ENCODE results near the gene RNF5. TPM values are rescaled to one million over a fixed set of nuclear protein-coding genes. Genes with fewer than 3 reads are reported as not detected.

Gene RNF5
- polyA plus RNA-seq, 1 of the 3 experiments (the other 2 are of a cell fraction): 110 TPM

GRCh38 chr6:32202186-32202585, 24.0 kb downstream of the RNF5 start (continued):
- TF ChIP-seq RAD21 (IDR thresholded peaks at IDR 0.05; ENCODE audit: low read length): no peak
- TF ChIP-seq, protein P1, sequence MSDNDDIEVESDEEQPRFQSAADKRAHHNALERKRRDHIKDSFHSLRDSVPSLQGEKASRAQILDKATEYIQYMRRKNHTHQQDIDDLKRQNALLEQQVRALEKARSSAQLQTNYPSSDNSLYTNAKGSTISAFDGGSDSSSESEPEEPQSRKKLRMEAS (IDR thresholded peaks at IDR 0.05; ENCODE audit: low read depth): no peak
- TF ChIP-seq TAF1 (IDR thresholded peaks at IDR 0.05; ENCODE audit: borderline replicate concordance, low read depth, low read length): no peak
- no peak for TF ChIP-seq EZH2phosphoT487 (IDR thresholded peaks at IDR 0.05; ENCODE audit: borderline replicate concordance, low read depth)
- no peak for TF ChIP-seq RFX5 (IDR thresholded peaks at IDR 0.05; ENCODE audit: low read length)
- no peak for TF ChIP-seq FOSL2 (IDR thresholded peaks at IDR 0.05; ENCODE audit: borderline replicate concordance, low read depth)
- TF ChIP-seq, protein P2, sequence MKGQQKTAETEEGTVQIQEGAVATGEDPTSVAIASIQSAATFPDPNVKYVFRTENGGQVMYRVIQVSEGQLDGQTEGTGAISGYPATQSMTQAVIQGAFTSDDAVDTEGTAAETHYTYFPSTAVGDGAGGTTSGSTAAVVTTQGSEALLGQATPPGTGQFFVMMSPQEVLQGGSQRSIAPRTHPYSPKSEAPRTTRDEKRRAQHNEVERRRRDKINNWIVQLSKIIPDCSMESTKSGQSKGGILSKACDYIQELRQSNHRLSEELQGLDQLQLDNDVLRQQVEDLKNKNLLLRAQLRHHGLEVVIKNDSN (IDR thresholded peaks at IDR 0.05; ENCODE audit: borderline replicate concordance, low read depth): no peak
- no peak for TF ChIP-seq FOXM1 (IDR thresholded peaks at IDR 0.05; ENCODE audit: low read depth)
- TF ChIP-seq, protein P3, sequence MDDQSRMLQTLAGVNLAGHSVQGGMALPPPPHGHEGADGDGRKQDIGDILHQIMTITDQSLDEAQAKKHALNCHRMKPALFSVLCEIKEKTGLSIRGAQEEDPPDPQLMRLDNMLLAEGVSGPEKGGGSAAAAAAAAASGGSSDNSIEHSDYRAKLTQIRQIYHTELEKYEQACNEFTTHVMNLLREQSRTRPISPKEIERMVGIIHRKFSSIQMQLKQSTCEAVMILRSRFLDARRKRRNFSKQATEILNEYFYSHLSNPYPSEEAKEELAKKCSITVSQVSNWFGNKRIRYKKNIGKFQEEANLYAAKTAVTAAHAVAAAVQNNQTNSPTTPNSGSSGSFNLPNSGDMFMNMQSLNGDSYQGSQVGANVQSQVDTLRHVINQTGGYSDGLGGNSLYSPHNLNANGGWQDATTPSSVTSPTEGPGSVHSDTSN (IDR thresholded peaks at IDR 0.05): no peak

DNA sequence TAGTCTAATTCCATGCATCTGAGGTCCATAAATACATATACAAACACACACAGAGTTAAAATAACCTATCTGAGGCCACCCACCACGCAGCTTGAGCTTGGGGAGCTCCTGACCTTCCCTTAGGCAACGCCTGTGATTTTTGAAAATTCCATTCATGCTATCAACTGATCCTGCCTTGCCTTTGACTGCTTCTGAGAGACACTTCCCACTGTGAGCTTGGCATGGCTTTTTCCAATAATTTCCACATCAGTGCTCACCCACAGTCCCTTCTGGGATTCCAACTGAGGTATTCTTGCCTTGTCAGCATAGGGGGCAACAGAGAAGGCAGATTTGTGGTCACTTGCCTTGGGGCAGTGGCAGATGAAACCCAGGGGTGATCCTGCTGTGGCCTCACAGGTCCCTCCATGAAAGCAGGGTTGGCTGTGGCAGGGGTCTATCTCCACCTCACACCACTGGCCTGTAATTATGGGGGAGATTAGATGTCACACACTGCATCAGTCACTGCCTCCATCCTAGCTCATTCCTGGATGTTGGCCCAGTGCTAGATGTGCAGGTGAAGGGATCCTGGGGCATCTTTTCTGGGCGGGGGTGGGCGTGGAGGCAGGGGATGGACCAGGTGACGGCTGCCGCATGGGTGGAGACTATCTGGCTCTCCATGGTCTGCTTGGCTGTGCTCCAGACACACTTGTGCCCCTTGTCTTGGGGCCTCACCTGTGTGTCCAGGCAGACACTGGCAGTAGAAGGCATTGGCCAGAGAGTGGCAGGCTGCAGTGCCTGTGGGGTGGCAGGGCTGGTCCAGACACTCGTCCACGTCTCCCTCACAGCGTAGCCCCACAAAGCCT, 25.4 kb downstream of the RNF5 start:
- H3K9ac ChIP-seq: no peak overlapping the region
- CTCF ChIA-PET: interaction anchor here (0.9 kb wide), 1 partner anchor 42 kb away, joined by 3 read pairs; no protein-coding TSS in a partner anchor

More for the DNA sequence above, 25.4 kb downstream of the RNF5 start:
- DNase-seq: no peak
- no peak overlapping the region for H3K4me3 ChIP-seq (ENCODE audit: low read depth in 2 of 2, low read length in 1 of 2)
- H3K4me2 ChIP-seq: no peak overlapping the region
- H3K9me3 ChIP-seq: no peaks in the 10 kb centered on the region
- H3K27me3 ChIP-seq (ENCODE audit: insufficient read depth): peaks cover 23% of the 10 kb centered on the region; the same call in 1 of the 2 replicates
- H2AFZ ChIP-seq (ENCODE audit: low read depth): no peak overlapping the region
- no peak for TF ChIP-seq EZH2phosphoT487 (IDR thresholded peaks at IDR 0.05; ENCODE audit: borderline replicate concordance, low read depth)
- TF ChIP-seq MXI1 (IDR thresholded peaks at IDR 0.05; ENCODE audit: low read depth, low read length): no peak
- TF ChIP-seq FOXJ3 (CRISPR knock-in tag; IDR thresholded peaks at IDR 0.05): no peak
- no peak for TF ChIP-seq EP300 (IDR thresholded peaks at IDR 0.05; ENCODE audit: borderline replicate concordance in 1 of 2, low read depth in 1 of 2, low read length in 1 of 2)
- no peak for TF ChIP-seq MEF2A (IDR thresholded peaks at IDR 0.05; ENCODE audit: borderline replicate concordance, low read depth)
- no peak for TF ChIP-seq IRF3 (IDR thresholded peaks at IDR 0.05; ENCODE audit: low read depth, low read length)
- no peak for TF ChIP-seq TAF1 (IDR thresholded peaks at IDR 0.05; ENCODE audit: borderline replicate concordance, low read depth, low read length)
- no peak for TF ChIP-seq GATA2 (CRISPR knock-in tag; IDR thresholded peaks at IDR 0.05)
- TF ChIP-seq, protein P4, sequence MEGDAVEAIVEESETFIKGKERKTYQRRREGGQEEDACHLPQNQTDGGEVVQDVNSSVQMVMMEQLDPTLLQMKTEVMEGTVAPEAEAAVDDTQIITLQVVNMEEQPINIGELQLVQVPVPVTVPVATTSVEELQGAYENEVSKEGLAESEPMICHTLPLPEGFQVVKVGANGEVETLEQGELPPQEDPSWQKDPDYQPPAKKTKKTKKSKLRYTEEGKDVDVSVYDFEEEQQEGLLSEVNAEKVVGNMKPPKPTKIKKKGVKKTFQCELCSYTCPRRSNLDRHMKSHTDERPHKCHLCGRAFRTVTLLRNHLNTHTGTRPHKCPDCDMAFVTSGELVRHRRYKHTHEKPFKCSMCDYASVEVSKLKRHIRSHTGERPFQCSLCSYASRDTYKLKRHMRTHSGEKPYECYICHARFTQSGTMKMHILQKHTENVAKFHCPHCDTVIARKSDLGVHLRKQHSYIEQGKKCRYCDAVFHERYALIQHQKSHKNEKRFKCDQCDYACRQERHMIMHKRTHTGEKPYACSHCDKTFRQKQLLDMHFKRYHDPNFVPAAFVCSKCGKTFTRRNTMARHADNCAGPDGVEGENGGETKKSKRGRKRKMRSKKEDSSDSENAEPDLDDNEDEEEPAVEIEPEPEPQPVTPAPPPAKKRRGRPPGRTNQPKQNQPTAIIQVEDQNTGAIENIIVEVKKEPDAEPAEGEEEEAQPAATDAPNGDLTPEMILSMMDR (IDR thresholded peaks at IDR 0.05): no peak
- TF ChIP-seq FOSL2 (IDR thresholded peaks at IDR 0.05; ENCODE audit: borderline replicate concordance, low read depth): no peak
- no peak for TF ChIP-seq RFX5 (IDR thresholded peaks at IDR 0.05; ENCODE audit: low read length)
- TF ChIP-seq ELF1 (IDR thresholded peaks at IDR 0.05): no peak
- no peak for TF ChIP-seq USF2 (IDR thresholded peaks at IDR 0.05; ENCODE audit: borderline replicate concordance, low read depth, low read length)
- no peak for TF ChIP-seq GABPA (IDR thresholded peaks at IDR 0.05; ENCODE audit: low read depth)
- TF ChIP-seq NRF1 (IDR thresholded peaks at IDR 0.05; ENCODE audit: low read depth, low read length): no peak
- TF ChIP-seq TCF12 (IDR thresholded peaks at IDR 0.05): no peak
- no peak for TF ChIP-seq NFIC (IDR thresholded peaks at IDR 0.05; ENCODE audit: borderline replicate concordance)
- no peak for TF ChIP-seq RAD21 (IDR thresholded peaks at IDR 0.05; ENCODE audit: low read length)
- H3K79me2 ChIP-seq (ENCODE audit: insufficient read depth): no peaks in the 10 kb centered on the region
- no peaks in the 10 kb centered on the region for H4K20me1 ChIP-seq (ENCODE audit: insufficient read depth)
- H3K36me3 ChIP-seq (replicated peaks in 1 of 2; ENCODE audit: control insufficient read depth in 1 of 2, insufficient read depth in 2 of 2, low read length in 1 of 2): no peaks in the 10 kb centered on the region
- H3K9me2 ChIP-seq: no peaks in the 10 kb centered on the region
- no peaks in the 10 kb centered on the region for H3F3A ChIP-seq (replicated peaks; ENCODE audit: insufficient read depth)
- no peaks in the 10 kb centered on the region for H3K4me1 ChIP-seq (ENCODE audit: control insufficient read depth in 1 of 2, insufficient read depth in 2 of 2, low read depth in 1 of 2, low read length in 1 of 2)
- no peak overlapping the region for H3K27ac ChIP-seq (ENCODE audit: low read depth in 2 of 2, low read length in 1 of 2)
- WGBS (ENCODE audit: low lambda C conversion rate): 13% methylated on average over 9 of the region's 9 CpGs
- POLR2A ChIA-PET: no interaction called here

Measured in SK-N-SH (cell line).